Esophagus (tissue), 2 donors: ENCODE results near the gene SLC22A15. TPM values are rescaled to one million over a fixed set of nuclear protein-coding genes. Genes with fewer than 3 reads are reported as not detected.
"Not testable (repeated sequence)": the region's sequence is repeated elsewhere in the genome, so short reads cannot be mapped to it uniquely, and the experiment has no call there.

Source experiments
- H3K27ac ChIP-seq, 2 donors: one replicate each; pipeline ENCODE4 v1.5.1; 2013; ENCODE audit warnings: low read depth in 2 of 2, mild to moderate bottlenecking in 2 of 2, inconsistent platforms in 1 of 2, low read length in 1 of 2, moderate library complexity in 1 of 2
- H3K27me3 ChIP-seq, 2 donors: one replicate each; pipeline ENCODE4 v1.6.1; 2013; ENCODE audit warnings: low read length in 2 of 2, control low read depth in 1 of 2, mild to moderate bottlenecking in 1 of 2; ENCODE audit not compliant: insufficient read depth in 2 of 2, control insufficient read depth in 1 of 2
- H3K36me3 ChIP-seq, 2 donors: one replicate each; pipeline ENCODE4 v1.6.1; 2013; ENCODE audit warnings: low read length in 1 of 2; ENCODE audit not compliant: control insufficient read depth in 2 of 2, insufficient read depth in 2 of 2
- H3K4me1 ChIP-seq, 2 donors: one replicate each; pipeline ENCODE4 v1.6.1; 2013; ENCODE audit warnings: low read length in 1 of 2; ENCODE audit not compliant: control insufficient read depth in 2 of 2, insufficient read depth in 2 of 2
- H3K4me3 ChIP-seq, 2 donors: one replicate each; pipeline ENCODE4 v1.5.1; 2013; ENCODE audit warnings: low read length in 2 of 2, mild to moderate bottlenecking in 2 of 2, low read depth in 1 of 2, moderate library complexity in 1 of 2
- H3K9me3 ChIP-seq, 2 donors: one replicate each; pipeline ENCODE4 v1.6.1; 2013; ENCODE audit warnings: mild to moderate bottlenecking in 2 of 2, low read depth in 1 of 2, low read length in 1 of 2, moderate library complexity in 1 of 2; ENCODE audit not compliant: control insufficient read depth in 2 of 2, insufficient read depth in 1 of 2
- WGBS, 2 donors: extraction: QIAGEN DNeasy Blood & Tissue Kit; methylation state at CpG; one replicate each; pipeline ENCODE4 v1.1.7; 2013; 5-methylcytosine and 5-hydroxymethylcytosine counted together
- polyA plus RNA-seq, 2 donors: library from polyadenylated mRNA; stranded (reverse); fragments of 200-250 nt; gene quantifications; one replicate each; pipeline ENCODE4 v1.2.3, GENCODE V29; 2013
- donor health status: healthy with polysubstance abuse.
- donor health status: Bipolar disorder and iron deficiency.

SLC22A15 gene
- polyA plus RNA-seq, 2 donors, result 3.1 to 5.1 TPM

GRCh38 chr1:116019653-116020253 is 43.4 kb downstream of the SLC22A15 start:
- H3K9me3 ChIP-seq, result no peaks in the 10 kb centered on the region
- H3K4me3 ChIP-seq, result no peak overlapping the region
- no peak overlapping the region for H3K27ac ChIP-seq
- WGBS, 2 donors, result 64 to 88% methylated on average over 4 of the region's 4 CpGs
- H3K4me1 ChIP-seq, result no peaks in the 10 kb centered on the region
- H3K27me3 ChIP-seq, result no peaks in the 10 kb centered on the region
- H3K36me3 ChIP-seq, result peaks cover 0 to 2% of the 10 kb centered on the region in 2 donors

GRCh38 chr1:116020668-116021272 is 44.5 kb downstream of the SLC22A15 start:
- WGBS, 2 donors, result 57 to 60% methylated on average over 5 of the region's 5 CpGs
- H3K4me3 ChIP-seq, result no peak overlapping the region
- H3K27ac ChIP-seq, result no peak overlapping the region
- no peaks in the 10 kb centered on the region for H3K27me3 ChIP-seq
- H3K9me3 ChIP-seq, result no peaks in the 10 kb centered on the region
- H3K36me3 ChIP-seq, result peaks cover 0 to 2% of the 10 kb centered on the region in 2 donors
- no peaks in the 10 kb centered on the region for H3K4me1 ChIP-seq

GRCh38 chr1:116024626-116025025 is 48.3 kb downstream of the SLC22A15 start:
- no peak overlapping the region for H3K27ac ChIP-seq
- no peaks in the 10 kb centered on the region for H3K9me3 ChIP-seq
- peaks cover 0 to 2% of the 10 kb centered on the region in 2 donors for H3K36me3 ChIP-seq
- H3K27me3 ChIP-seq, result no peaks in the 10 kb centered on the region
- 56 to 57% methylated on average over 3 of the region's 3 CpGs for WGBS, 2 donors
- no peak overlapping the region for H3K4me3 ChIP-seq
- no peaks in the 10 kb centered on the region for H3K4me1 ChIP-seq

GRCh38 chr1:116026631-116027030 is 50.3 kb downstream of the SLC22A15 start:
- Histone ChIP-seq H3K36me3 (peaks cover 0 to 4% of the 10 kb centered on the region in 2 donors), H3K4me3 (no peak overlapping the region), H3K9me3 (no peaks in the 10 kb centered on the region), H3K4me1 (no peaks in the 10 kb centered on the region), H3K27me3 (no peaks in the 10 kb centered on the region), H3K27ac (no peak overlapping the region)
- 93 to 94% methylated on average over 4 of the region's 4 CpGs for WGBS, 2 donors

GRCh38 chr1:116031302-116031835 is 55.1 kb downstream of the SLC22A15 start:
- Histone ChIP-seq H3K4me3 (no peak overlapping the region), H3K36me3 (peaks cover 2 to 9% of the 10 kb centered on the region in 2 donors), H3K9me3 (no peaks in the 10 kb centered on the region), H3K27ac (no peak overlapping the region), H3K27me3 (no peaks in the 10 kb centered on the region), H3K4me1 (no peaks in the 10 kb centered on the region)
- WGBS, 2 donors, result 84 to 89% methylated on average over 13 of the region's 13 CpGs

DNA sequence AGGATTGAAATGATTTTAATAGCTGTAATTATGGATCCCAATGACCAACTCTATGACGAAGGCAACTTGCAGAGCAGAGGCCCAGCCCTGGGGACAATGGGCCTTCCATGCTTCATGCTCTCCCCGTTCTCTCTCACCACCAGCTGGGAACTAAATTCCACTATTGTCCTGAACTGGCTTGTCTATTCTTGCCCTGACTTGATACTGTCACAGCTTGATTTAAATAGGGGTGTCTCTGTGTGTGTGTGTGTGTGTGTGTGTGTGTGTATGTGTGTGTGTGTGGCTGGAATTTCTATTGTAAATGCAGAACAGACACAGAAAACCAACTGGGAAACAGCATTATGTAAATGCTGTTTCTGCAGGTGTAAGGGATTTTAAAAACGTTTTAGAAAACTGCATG is 57.0 kb downstream of the SLC22A15 start:
- WGBS, 2 donors, result 42 to 58% methylated on average over 3 of the region's 3 CpGs
- Histone ChIP-seq H3K27me3 (no peaks in the 10 kb centered on the region), H3K4me3 (no peak overlapping the region), H3K9me3 (no peaks in the 10 kb centered on the region), H3K27ac (no peak overlapping the region), H3K36me3 (peaks cover 2 to 9% of the 10 kb centered on the region in 2 donors), H3K4me1 (no peaks in the 10 kb centered on the region)

DNA sequence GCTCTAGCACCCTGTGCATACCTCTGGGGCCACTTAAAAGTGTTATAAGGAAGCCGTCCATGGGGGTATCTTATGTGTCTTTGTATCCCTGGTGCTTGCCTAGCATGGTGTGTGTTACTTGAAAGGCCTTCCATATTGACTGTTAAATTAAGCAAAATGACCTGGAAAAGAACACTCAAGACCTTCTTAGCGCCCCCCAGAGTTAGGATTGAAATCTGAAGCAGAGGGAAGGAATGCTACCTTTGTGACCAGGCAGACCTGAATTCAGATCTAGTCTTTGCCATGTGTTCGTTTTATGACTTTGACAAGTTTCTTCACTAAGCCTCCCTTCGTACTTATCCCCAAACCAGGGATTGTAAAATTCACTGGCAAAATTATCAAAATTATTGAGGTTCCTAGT is 59.9 kb downstream of the SLC22A15 start:
- Histone ChIP-seq H3K4me1 (no peaks in the 10 kb centered on the region), H3K27me3 (no peaks in the 10 kb centered on the region), H3K9me3 (no peaks in the 10 kb centered on the region), H3K27ac (no peak overlapping the region), H3K36me3 (peaks cover 2 to 6% of the 10 kb centered on the region in 2 donors), H3K4me3 (no peak overlapping the region)
- WGBS, 2 donors, result 79 to 83% methylated on average over 4 of the region's 4 CpGs

DNA sequence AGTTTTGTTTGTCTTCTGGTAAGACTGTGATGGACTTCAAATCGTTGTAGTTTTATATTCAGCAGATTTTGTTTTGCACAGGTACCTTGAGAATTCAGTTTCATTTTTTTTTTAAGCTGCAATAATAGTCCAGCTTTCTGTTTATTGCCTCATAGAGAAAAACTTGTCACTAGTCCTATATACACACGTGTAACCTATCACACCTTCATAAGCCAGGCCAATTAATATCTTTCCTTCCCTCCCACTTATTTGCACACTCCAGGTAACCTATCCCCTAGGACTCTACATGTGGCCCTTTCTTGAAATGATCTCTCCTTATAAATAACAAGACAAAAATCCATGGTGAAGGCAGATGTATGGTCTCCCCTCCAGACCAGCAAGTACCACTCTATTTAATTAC is 62.4 kb downstream of the SLC22A15 start:
- Histone ChIP-seq H3K4me1 (no peaks in the 10 kb centered on the region), H3K9me3 (no peaks in the 10 kb centered on the region), H3K27me3 (no peaks in the 10 kb centered on the region), H3K27ac (no peak overlapping the region), H3K36me3 (peaks cover under 1 to 2% of the 10 kb centered on the region in 2 donors), H3K4me3 (no peak overlapping the region)
- WGBS, 2 donors, result 25 to 29% methylated on average over 2 of the region's 2 CpGs

- Histone ChIP-seq H3K36me3 (no peaks in the 10 kb centered on the region), H3K4me3 (no peak overlapping the region), H3K27me3 (no peaks in the 10 kb centered on the region), H3K4me1 (no peaks in the 10 kb centered on the region), H3K9me3 (no peaks in the 10 kb centered on the region), H3K27ac (no peak overlapping the region)
- 96 to 99% methylated on average over 4 of the region's 4 CpGs for WGBS, 2 donors
Observed at GRCh38 chr1:116044071-116044470, 67.8 kb downstream of the SLC22A15 start.

DNA sequence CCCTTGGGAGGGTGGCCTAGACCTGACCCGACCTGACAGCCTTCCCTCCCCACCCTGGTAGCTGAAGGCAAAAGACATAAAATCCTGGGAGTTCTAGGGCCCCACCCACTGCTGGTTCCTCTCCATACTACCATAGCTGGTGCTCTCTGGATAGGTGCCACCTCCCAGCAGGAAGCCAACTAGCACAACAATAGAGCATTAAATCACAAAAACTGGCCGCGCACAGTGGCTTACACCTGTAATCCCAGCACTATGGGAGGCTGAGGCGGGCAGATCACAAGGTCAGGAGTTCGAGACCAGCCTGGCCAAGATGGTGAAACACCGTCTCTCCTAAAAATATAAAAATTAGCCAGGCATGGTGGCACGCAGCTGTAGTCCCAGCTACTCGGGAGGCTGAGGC is 70.6 kb downstream of the SLC22A15 start:
- 90 to 92% methylated on average over 8 of the region's 8 CpGs for WGBS, 2 donors
- H3K9me3 ChIP-seq, H3K27me3 ChIP-seq, H3K4me3 ChIP-seq, H3K4me1 ChIP-seq, H3K27ac ChIP-seq, H3K36me3 ChIP-seq: not testable (repeated sequence)
